NCI-H526 treated with DMSO at 0.1 percent for 48 hours (cell line): ENCODE results near the gene LPAR2.

ENCODE experiments used
- DNase-seq: peaks from one replicate; lab custom pipeline; 2025; lab: John Stamatoyannopoulos, UW

The LPAR2 gene

DNA sequence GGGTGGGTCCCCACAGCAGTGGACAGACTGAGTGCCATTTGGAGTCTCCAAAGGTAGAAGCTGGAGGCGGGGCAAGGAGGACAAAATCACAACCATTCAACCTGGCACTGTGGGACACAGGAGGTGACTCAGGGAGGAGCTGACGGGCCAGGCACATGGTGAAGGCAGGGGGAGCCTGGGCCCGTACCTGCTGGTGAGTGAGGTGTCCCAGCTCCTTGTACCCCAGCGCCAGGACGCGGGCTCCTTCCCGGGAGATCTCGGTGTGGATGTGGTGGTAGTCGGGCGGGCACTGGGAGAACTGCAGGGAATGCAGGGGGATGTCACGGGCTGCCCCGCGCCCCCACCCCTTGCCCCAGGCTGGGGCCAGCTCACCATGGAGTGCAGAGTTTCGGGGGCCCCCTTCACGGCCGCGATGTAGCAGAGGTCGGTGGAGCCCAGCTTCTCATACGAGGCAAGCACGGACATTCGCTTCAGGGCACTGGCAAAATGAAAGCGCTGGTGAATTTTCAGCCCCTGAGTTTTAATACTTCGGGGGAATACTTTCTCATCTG is 25.7 kb upstream of the LPAR2 start:
- DNase-seq: no peak

DNA sequence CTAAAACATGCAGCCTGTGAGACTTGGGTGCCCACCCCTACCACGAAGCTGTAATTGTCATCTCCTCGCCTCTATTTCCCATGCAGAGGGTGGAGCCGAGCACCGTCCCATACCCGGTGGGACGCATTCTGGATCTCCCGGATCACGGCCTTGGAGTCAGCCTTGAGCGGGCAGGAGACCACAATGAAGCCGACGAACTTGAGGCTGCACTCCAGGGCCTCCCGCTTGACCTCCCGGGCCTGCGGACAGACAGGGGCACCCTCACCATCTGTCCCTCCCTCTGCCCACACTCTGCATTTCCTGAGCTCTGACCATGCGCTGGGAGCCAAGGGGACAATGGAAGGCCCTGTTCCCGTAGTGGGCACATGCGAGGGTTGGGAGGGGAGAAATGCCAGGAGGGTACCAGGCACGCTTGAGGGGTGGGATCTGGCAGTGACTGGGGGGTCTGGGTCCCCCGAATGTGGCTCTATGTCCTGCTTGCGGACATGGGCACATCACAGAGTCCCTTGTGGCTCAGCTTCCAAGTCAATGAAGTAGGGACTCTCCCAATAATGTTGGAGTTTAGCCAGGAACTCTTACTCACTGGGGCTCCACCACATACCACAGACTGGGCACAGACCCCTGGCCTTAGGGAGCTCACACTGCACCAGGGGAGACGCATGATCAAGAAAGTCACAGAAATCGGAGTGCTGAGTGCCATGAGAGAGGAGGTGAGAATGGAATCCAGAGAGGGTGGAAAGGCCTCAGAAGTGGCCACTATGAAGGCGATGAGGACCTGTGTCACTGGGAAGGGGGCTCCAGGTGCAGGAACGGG is 24.7 kb upstream of the LPAR2 start:
- DNase-seq: no peak

- DNase-seq: no peak
These were observed 23.1 kb upstream of the LPAR2 start for GRCh38 chr19:19651076-19651475.

- no peak for DNase-seq
These were observed 22.3 kb upstream of the LPAR2 start for GRCh38 chr19:19650331-19650730.

DNA sequence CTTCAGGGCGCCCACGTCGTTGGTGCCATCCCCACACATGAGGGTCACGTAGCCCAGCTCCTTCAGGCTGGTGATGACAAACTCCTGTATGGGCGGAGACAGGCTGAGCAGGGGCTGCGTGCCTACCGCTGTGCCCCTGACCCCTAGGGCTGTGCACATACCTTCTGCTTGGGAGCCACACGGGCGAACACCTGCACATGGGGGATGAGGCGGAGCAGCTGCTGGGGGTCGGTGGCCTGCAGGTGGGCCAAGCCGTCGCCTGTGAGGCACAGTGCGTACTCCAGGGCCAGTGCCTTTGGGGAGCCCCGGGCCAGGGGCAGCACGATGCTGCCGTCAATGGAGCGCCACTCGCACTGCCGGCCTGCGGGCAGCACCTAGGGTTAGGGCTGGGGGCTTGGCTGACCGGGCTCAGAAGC is 21.6 kb upstream of the LPAR2 start:
- DNase-seq: no peak

DNA sequence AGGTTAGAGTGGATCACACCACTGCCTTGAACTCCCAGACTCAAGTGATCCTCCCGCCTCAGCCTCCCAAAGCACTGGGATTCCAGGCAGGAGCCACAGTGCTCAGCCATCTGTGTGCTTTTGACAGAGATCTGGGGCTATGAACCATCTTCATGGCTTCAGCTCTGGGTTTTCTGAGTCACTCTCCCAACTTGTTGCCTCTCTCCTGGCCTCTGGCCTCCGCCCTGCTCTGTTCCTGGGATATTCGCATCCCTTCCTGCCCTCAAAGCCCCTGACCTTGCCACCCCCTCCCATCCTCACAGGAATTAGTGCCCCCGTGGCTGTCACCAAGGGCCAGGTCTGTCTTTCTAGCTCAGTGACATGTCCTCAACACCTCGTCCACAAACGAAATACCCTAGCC is 21.1 kb upstream of the LPAR2 start:
- no peak for DNase-seq

DNA sequence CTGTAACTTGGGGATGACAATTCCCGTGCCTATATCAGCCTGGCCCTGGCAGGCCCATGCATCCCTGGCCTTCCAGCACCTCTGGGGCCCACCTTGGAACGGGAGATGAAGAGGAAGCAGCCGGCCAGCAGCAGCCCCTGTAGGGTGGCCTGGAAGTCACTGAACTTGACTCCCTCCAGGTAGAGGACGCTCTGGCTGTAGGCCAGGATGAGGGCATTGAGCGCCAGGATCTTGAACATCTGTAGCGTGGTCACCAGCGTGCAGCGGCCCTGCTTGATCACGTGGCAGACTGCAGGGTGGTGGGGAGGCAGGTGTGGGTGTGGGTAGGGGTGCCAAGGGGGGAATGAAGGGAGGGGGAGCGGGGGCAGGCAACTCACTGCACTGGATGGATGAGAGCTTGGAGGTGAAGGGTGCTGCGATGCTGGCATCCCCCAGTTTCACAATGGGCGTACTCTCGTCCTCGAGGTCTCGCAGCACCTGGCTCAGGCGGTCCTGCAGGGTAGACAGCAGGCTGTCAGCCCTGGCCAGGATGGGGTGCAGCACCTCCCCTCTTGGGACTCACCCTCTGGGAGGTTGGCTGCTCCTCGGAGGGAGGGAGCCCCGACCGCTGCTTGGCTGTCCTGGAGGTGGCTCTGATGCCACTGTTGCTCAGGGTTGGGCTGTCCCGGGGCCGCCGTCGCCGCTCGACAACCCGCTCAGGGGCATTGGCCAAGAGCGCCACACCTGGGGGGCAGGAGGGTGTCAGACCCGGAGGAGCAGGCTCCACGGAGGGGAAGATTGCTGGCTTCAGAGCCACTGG is 19.2 kb upstream of the LPAR2 start:
- no peak for DNase-seq

DNA sequence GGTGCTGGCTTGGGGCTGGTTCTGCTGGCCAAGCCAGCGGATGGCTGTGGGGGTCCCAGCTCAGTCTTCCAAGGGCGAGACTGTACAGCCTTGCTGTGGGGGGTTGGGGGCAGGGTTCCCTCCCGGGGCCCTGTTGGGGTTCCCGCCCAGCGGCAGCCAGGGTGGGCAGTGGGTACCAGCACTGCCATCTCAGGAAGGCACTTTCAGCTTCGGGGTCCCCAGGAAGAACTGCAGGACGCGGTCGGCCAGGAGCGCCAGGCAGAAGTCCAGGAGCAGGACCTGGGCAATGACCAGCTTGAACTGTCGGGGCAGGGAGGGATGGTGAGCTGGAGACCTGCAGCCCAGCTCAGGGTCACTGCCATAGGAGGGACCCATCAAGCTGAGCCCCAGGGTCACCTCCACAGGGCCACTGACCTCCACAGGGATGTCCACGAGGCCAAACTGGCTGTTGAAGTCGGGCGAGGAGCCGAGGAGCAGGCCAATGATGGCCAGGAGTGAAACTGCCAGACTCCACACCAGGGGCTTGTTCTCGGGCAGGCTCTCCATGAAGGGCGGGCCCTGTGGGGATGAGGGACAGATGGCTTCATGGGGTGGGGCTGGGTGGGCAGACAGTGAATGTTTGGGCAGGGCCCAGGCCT is 17.3 kb upstream of the LPAR2 start:
- DNase-seq: no peak

GRCh38 chr19:19644054-19644388 is 16.0 kb upstream of the LPAR2 start:
- no peak for DNase-seq

DNA sequence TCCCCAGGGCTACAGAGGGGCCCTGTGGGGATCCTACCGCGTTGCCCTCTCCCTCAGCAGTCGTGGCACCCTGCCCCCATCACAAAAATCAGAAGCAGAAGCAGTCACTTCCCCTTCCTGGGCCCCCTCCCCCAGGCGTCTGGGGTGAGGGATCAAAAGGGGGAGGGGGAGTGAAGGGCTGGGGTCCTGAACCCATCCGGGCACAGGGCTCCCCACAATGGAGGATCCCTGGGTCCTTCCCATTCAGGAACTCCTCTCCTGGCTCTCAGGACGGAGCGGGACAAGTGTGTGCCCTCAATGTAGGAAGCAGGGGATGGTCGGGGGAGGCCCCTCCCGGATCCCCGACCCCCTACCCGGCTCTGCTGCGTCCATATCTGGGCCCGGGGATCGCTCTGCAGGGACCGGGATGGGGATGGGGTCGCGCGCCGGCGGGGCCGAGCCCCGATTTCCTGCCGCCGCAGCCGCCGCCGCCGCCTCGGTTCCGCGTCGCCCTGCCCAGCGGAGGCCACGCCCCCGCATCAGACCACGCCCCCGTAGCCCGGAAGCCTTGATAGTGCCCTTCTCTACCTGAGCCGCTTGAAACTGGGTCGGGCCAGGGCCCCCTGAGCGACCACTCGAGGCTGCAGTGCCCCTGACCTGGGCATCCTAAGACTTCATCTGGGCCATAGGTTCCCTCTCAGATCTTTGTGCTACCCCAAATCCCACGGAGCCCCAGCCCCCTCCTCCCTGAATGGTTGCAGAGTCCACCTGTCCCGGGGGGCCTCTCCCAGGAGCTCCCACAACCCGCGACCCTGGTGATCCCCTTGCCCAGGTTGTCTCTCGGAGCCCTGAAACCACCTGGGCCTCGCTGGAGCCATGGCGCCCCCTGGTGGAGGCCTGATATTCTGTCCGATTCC is 15.4 kb upstream of the LPAR2 start, which contains the start of gene GMIP:
TSS of gene GMIP (minus strand) at position 500 of the 896 bp plus-strand sequence. CDS start at position 372, 128 bp downstream.
- peak; percentile 24 for DNase-seq

DNA sequence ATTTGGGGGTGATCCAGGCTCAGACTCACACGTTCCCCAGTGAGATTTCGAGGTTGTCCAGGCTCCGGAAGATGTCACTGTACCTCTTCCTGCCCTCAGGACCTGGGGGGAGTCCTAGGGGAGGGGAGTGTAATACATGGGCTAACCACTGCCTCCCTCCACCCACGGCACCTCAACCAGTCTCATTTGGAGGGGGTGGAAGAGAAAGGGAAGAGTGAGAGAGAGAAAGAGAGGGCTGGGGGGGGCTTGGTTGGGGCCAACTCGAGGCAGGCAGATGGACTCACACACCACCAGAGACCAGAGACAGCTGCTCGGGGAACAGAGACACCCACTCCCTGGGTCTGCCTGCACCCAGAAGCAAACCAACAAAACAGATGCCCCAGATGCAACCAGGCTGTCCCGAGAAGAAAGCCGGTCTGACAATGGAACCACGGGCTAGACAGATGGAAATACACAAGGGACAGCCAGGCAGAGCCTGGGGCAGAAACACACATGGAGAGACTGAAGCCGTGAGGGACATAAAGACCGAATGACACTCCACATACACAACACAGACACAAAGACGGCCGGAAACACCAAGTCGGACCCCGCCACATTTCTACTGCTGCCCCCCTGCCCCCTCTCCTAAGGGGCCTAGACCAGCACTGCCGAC is 14.6 kb upstream of the LPAR2 start:
- DNase-seq: no peak

DNA sequence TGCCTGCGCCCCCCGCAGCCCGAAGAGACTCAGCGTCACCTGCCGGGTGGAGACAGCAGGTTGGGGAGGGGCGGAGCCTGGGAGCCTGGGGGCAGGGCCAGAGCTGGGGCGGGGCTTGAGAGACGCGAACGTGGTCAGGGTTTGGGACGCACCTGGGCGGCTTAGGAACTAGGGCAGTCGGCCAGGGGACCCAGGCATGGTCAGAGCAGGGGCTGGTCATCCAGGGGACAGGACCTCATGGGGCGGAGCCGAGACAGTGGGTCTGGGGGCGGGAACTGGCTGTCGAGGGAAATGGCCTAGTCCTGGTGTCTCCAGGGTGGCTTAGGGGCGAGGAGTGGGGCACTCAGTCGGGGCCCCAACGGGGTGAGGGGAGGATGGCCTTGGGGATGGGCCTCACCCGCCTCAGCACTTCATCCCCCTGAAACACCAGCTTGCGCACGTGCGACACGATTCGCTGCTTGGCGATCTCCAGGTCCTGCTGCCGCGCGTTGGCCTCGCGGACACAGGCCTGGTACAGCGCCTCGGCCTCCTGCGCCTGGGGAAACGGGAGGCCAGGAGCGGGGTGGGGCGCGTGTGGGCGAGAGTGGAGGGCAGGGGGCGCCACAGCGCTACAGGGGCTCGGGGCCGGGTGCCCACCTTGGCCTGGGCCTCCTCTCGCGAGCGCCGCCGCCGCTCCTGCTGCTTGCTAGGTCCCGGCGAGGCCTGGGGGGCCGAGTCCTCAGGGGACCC is 9.7 kb upstream of the LPAR2 start:
- DNase-seq: no peak

DNA sequence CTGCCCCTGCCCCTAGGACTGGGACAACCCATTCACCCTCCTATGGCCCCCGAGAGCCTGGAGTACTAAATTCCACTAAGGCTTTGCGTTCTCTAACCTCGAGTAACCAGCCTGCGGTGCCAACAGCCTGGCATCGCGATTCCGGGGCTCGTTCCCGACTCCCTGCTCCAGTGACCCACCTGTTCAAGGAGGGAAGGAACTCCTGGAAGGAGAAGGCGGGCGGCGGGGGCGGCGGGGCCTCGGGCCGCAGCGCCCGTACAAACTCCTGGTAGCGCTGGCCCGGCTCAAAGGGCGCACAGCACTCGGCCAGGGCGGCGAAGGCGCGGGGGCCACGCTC is 9.1 kb upstream of the LPAR2 start:
- no peak for DNase-seq

- DNase-seq: no peak
These were observed 8.7 kb upstream of the LPAR2 start for GRCh38 chr19:19636573-19637185.

DNA sequence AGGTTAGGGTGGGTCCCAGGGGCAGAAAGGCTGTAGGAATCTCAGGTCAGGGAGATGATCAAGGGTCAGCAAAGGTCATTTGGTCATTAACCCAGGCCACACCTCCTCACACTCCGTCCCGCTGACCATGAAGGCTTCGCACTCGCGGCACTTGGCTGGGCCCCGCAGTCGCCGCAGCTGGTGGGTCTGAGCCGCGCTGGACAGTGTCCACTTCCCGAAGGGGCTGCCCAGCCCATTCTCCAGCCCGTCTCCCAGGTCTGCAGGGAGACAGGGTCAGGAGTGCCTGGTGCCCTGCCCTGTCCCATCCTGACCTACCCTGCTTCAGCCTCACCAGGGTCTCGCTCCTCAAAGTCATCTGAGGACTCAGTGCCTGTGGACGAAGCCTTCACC is 7.3 kb upstream of the LPAR2 start:
- no peak for DNase-seq

GRCh38 chr19:19634516-19635312 is 6.7 kb upstream of the LPAR2 start:
- no peak for DNase-seq

DNA sequence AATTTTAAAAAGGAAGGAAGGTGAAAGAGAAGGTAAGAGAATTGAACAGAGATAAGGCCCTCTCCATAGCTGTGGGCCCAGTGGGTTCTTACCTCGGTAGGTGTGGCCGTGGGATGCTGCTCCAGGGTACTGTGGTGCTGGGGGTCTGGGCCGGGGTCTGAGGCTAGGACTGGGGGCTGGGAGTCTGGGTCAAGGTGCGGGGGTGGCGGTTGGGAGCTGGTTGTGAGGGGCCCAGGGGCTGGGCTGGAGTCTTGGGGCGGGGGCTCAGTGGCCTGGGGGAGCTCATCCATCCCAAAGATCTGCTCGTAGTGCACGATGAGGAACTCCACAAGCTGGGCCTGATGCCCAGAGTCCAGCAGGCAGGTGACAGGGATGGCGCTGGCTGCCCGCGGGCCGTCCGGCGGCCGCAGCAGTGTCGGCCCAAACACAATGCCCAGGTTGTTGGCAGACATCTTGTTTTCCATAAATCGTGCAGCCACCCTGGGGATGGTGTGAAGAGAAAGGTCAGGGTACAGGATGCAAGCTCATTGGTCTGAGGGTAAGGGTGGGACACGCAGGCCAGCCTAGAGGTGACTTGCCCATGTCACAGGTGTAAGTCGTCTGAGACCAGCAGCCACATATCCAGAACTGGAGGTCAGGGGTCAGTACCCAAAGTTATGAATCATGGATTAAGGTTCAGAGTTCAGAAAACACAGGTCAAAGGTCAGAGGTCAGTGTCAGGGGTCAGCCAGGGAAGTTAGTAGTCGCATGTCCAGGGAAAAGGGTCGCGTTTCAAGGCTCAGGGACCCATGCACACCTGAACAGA is 5.9 kb upstream of the LPAR2 start:
- no peak for DNase-seq

- no peak for DNase-seq
These were observed 4.6 kb upstream of the LPAR2 start for GRCh38 chr19:19632661-19633060.
